ENCODE measurements around the gene SLC4A4. TPM values are rescaled to one million over a fixed set of nuclear protein-coding genes. Genes with fewer than 3 reads are reported as not detected.
A peak's percentile ranks its signal among the peaks of the same experiment; 100 is the strongest.

The SLC4A4 gene
- total RNA-seq, 2 donors from 2014 or later = 99.0 to 124 TPM

- no peak overlapping the region for H3K9ac ChIP-seq (ENCODE audit: low read depth in 2 of 2, low read length in 2 of 2)
- H3K4me3 ChIP-seq = no peak overlapping the region
- DNase-seq = no peak
- H3K27me3 ChIP-seq = no peaks in the 10 kb centered on the region
- H3K27ac ChIP-seq = no peak overlapping the region
- TF ChIP-seq CTCF (IDR thresholded peaks at IDR 0.05) = no peak
- intact Hi-C loops (cut with DNase I) = no loop called here
- H3K36me3 ChIP-seq = no peaks in the 10 kb centered on the region
- no peaks in the 10 kb centered on the region for H3K4me1 ChIP-seq
- no peaks in the 10 kb centered on the region for H3K9me3 ChIP-seq
These were observed 4.3 kb upstream of the SLC4A4 start for GRCh38 chr4:71334465-71334882.

- H3K4me3 ChIP-seq = no peak overlapping the region
- no peaks in the 10 kb centered on the region for H3K36me3 ChIP-seq
- H3K4me1 ChIP-seq = no peaks in the 10 kb centered on the region
- no peaks in the 10 kb centered on the region for H3K27me3 ChIP-seq
- intact Hi-C loops (cut with DNase I) = no loop called here
- TF ChIP-seq CTCF (IDR thresholded peaks at IDR 0.05) = no peak
- no peak for DNase-seq
- H3K9ac ChIP-seq (ENCODE audit: low read depth in 2 of 2, low read length in 2 of 2) = no peak overlapping the region
- H3K27ac ChIP-seq = no peak overlapping the region
- no peaks in the 10 kb centered on the region for H3K9me3 ChIP-seq
These were observed 5.0 kb downstream of the SLC4A4 start for GRCh38 chr4:71343670-71344466.

GRCh38 chr4:71346710-71347109 lies 7.9 kb downstream of the SLC4A4 start:
- H3K36me3 ChIP-seq = no peaks in the 10 kb centered on the region
- H3K9ac ChIP-seq (ENCODE audit: low read depth in 2 of 2, low read length in 2 of 2) = peak overlapping the region in 1 of 2 donors; percentile 5
- H3K27ac ChIP-seq = no peak overlapping the region
- no peak for DNase-seq
- H3K27me3 ChIP-seq = no peaks in the 10 kb centered on the region
- no peaks in the 10 kb centered on the region for H3K9me3 ChIP-seq
- intact Hi-C loops (cut with DNase I) = no loop called here
- no peaks in the 10 kb centered on the region for H3K4me1 ChIP-seq
- no peak for TF ChIP-seq CTCF (IDR thresholded peaks at IDR 0.05)
- H3K4me3 ChIP-seq = no peak overlapping the region

- TF ChIP-seq CTCF (IDR thresholded peaks at IDR 0.05) = no peak
- intact Hi-C loops (cut with DNase I) = no loop called here
- H3K9ac ChIP-seq (ENCODE audit: low read depth in 2 of 2, low read length in 2 of 2) = no peak overlapping the region
These were observed 9.8 kb downstream of the SLC4A4 start for GRCh38 chr4:71348586-71348985.

GRCh38 chr4:71355045-71355444 lies 16.2 kb downstream of the SLC4A4 start:
- H3K9me3 ChIP-seq = no peaks in the 10 kb centered on the region
- no peak overlapping the region for H3K9ac ChIP-seq (ENCODE audit: low read depth in 2 of 2, low read length in 2 of 2)
- H3K27me3 ChIP-seq = no peaks in the 10 kb centered on the region
- H3K27ac ChIP-seq = no peak overlapping the region
- TF ChIP-seq CTCF (IDR thresholded peaks at IDR 0.05) = no peak
- no peaks in the 10 kb centered on the region for H3K36me3 ChIP-seq
- no peak for DNase-seq
- intact Hi-C loops (cut with DNase I) = no loop called here
- no peak overlapping the region for H3K4me3 ChIP-seq
- H3K4me1 ChIP-seq = no peaks in the 10 kb centered on the region

More at GRCh38 chr4:71348586-71348985, 9.8 kb downstream of the SLC4A4 start:
- Histone ChIP-seq H3K27me3 (no peaks in the 10 kb centered on the region), H3K9me3 (no peaks in the 10 kb centered on the region), H3K4me3 (no peak overlapping the region), H3K27ac (no peak overlapping the region), H3K36me3 (no peaks in the 10 kb centered on the region), H3K4me1 (no peaks in the 10 kb centered on the region)
- no peak for DNase-seq

All from colonic mucosa (tissue), 4 donors.